GM21619 (cell line): ENCODE data around the gene ACACB.
"Not testable (repeated sequence)": the region's sequence is repeated elsewhere in the genome, so short reads cannot be mapped to it uniquely, and the experiment has no call there.

Source experiments
- ATAC-seq: cut with Tn5 transposase; IDR thresholded peaks from one replicate; pipeline ENCODE4 v1.9.1; 2021; ENCODE audit not compliant: unreplicated experiment

Gene ACACB

GRCh38 chr12:109170324-109170723 lies 53.9 kb downstream of the ACACB start:
- ATAC-seq, result no peak

- ATAC-seq, result not testable (repeated sequence)
These were observed 56.4 kb downstream of the ACACB start for GRCh38 chr12:109172787-109173186.

- ATAC-seq, result no peak
These were observed 57.3 kb downstream of the ACACB start for GRCh38 chr12:109173443-109174240.

- ATAC-seq, result no peak
These were observed 58.1 kb downstream of the ACACB start for GRCh38 chr12:109174468-109174867.

GRCh38 chr12:109178532-109178931 lies 62.1 kb downstream of the ACACB start:
- ATAC-seq, result no peak

GRCh38 chr12:109179927-109180326 lies 63.5 kb downstream of the ACACB start:
- no peak for ATAC-seq

- no peak for ATAC-seq
These were observed 65.9 kb downstream of the ACACB start for GRCh38 chr12:109182041-109182839.

- no peak for ATAC-seq
These were observed 69.1 kb downstream of the ACACB start for GRCh38 chr12:109185441-109185840.

GRCh38 chr12:109186993-109187653 lies 70.7 kb downstream of the ACACB start:
- ATAC-seq, result no peak

GRCh38 chr12:109188108-109188712 lies 71.8 kb downstream of the ACACB start:
- ATAC-seq, result no peak

- no peak for ATAC-seq
These were observed 72.9 kb downstream of the ACACB start for GRCh38 chr12:109189291-109189690.

GRCh38 chr12:109191621-109192250 lies 75.3 kb downstream of the ACACB start:
- ATAC-seq, result no peak

- ATAC-seq, result no peak
These were observed 76.0 kb downstream of the ACACB start for GRCh38 chr12:109192358-109192757.

- ATAC-seq, result no peak
These were observed 77.5 kb downstream of the ACACB start for GRCh38 chr12:109193896-109194295.

GRCh38 chr12:109196332-109196731 lies 79.9 kb downstream of the ACACB start:
- no peak for ATAC-seq

- no peak for ATAC-seq
These were observed 80.9 kb downstream of the ACACB start for GRCh38 chr12:109197327-109197726.

- ATAC-seq, result no peak
These were observed 82.9 kb downstream of the ACACB start for GRCh38 chr12:109199324-109199723.

GRCh38 chr12:109200825-109201495 lies 84.6 kb downstream of the ACACB start:
- no peak for ATAC-seq

- ATAC-seq, result no peak
These were observed 85.1 kb downstream of the ACACB start for GRCh38 chr12:109201496-109201885.

- no peak for ATAC-seq
These were observed 86.4 kb downstream of the ACACB start for GRCh38 chr12:109202770-109203169.
